CD4-positive, CD25-positive, alpha-beta regulatory T cell (primary cell): ENCODE results near the gene PHC2. TPM values are rescaled to one million over a fixed set of nuclear protein-coding genes. Genes with fewer than 3 reads are reported as not detected.

Experiments
- ATAC-seq, 2 donors: fragments of 150-1000 bp; cut with Tn5 transposase; one replicate each; pipeline ENCODE4 v1.10.0; 2021; ENCODE audit warnings: low read depth in 2 of 2, moderate number of reproducible peaks in 2 of 2, moderate library complexity in 1 of 2
- DNase-seq, 3 donors: peaks; one replicate each; pipeline versions ENCODE4 v3.0.0 to v3.0.0-alpha.2; 2012 to 2022; ENCODE audit warnings: mixed read lengths in 1 of 3
- H3K27ac ChIP-seq: one replicate; pipeline ENCODE4 v1.7.0; 2013; ENCODE audit warnings: mild to moderate bottlenecking, low read length; ENCODE audit not compliant: insufficient read depth, poor library complexity, severe bottlenecking
- H3K27me3 ChIP-seq: one replicate; pipeline ENCODE4 v1.7.0; 2013; ENCODE audit warnings: low read length; ENCODE audit not compliant: control insufficient read depth, insufficient read depth
- H3K36me3 ChIP-seq: one replicate; pipeline ENCODE4 v1.7.0; 2013; ENCODE audit warnings: mild to moderate bottlenecking, low read length, moderate library complexity; ENCODE audit not compliant: control insufficient read depth, insufficient read depth
- H3K4me1 ChIP-seq: 2 replicates; pipeline ENCODE4 v1.7.0; 2013; ENCODE audit warnings: mild to moderate bottlenecking, low read length; ENCODE audit not compliant: insufficient read depth, control insufficient read depth, poor library complexity, severe bottlenecking
- H3K4me3 ChIP-seq: one replicate; pipeline ENCODE4 v1.7.0; 2013; ENCODE audit warnings: low read depth, mild to moderate bottlenecking, low read length, moderate library complexity
- H3K9me3 ChIP-seq, 2 experiments: 1 replicate in 1 of 2; 2 replicates in 1 of 2; pipeline ENCODE4 v1.7.0; 2013; ENCODE audit warnings: low read length in 2 of 2, mild to moderate bottlenecking in 1 of 2, moderate library complexity in 1 of 2; ENCODE audit not compliant: control insufficient read depth in 2 of 2
- H3K27ac Mint-ChIP-seq, 3 donors: one replicate each; pipeline ENCODE4 v1.8.0; 2020 to 2022; ENCODE audit warnings: mild to moderate bottlenecking in 3 of 3, mixed read lengths in 3 of 3, moderate library complexity in 2 of 3
- H3K27me3 Mint-ChIP-seq: one replicate; pipeline ENCODE4 v1.8.0; 2022; ENCODE audit warnings: mild to moderate bottlenecking, mixed read lengths
- H3K36me3 Mint-ChIP-seq: one replicate; pipeline ENCODE4 v1.8.0; 2020; ENCODE audit warnings: mixed read lengths
- H3K4me1 Mint-ChIP-seq, 4 donors: one replicate each; pipeline ENCODE4 v1.8.0; 2020 to 2022; ENCODE audit warnings: mixed read lengths in 4 of 4, mild to moderate bottlenecking in 1 of 4
- H3K4me3 Mint-ChIP-seq, 4 donors: one replicate each; pipeline ENCODE4 v1.8.0; 2020 to 2022; ENCODE audit warnings: mild to moderate bottlenecking in 4 of 4, mixed read lengths in 4 of 4, moderate library complexity in 3 of 4
- H3K9me3 Mint-ChIP-seq, 7 donors: one replicate each; pipeline ENCODE4 v1.8.0; 2020 to 2022; ENCODE audit warnings: mixed read lengths in 7 of 7, mild to moderate bottlenecking in 3 of 7, moderate library complexity in 2 of 7
- polyA plus RNA-seq, 4 donors: library from polyadenylated mRNA; unstranded; fragments of 300-500 nt; fragmentation: Illumina TruSeq; gene quantifications; one replicate each; pipeline ENCODE4 v1.2.3, GENCODE V29; 2021
- total RNA-seq: library from RNA; stranded (reverse); gene quantifications from one replicate; pipeline ENCODE4 v1.2.3, GENCODE V29; 2022

PHC2 gene
- total and polyA plus RNA-seq, 5 donors from 2014 or later = 9.7 to 34.8 (median 20.7) TPM

GRCh38 chr1:33332881-33333280, 98.0 kb downstream of the PHC2 start:
- H3K9me3 ChIP-seq = no peaks in the 10 kb centered on the region
- peaks cover 57% of the 10 kb centered on the region for H3K36me3 ChIP-seq
- H3K27me3 ChIP-seq = no peaks in the 10 kb centered on the region
- Mint-ChIP-seq H3K4me3 (no peak overlapping the region), H3K4me1 (peaks cover 5 to 20% (median 10%) of the 10 kb centered on the region in 4 donors), H3K27me3 (peaks cover 4% of the 10 kb centered on the region), H3K9me3 (no peaks in the 10 kb centered on the region), H3K36me3 (peaks cover 38% of the 10 kb centered on the region), H3K27ac (peak overlapping the region in 1 of 3 donors; percentile 36)
- no peak overlapping the region for H3K27ac ChIP-seq
- no peak overlapping the region for H3K4me3 ChIP-seq
- no peak for ATAC-seq
- DNase-seq = no peak
- no peaks in the 10 kb centered on the region for H3K4me1 ChIP-seq

- Mint-ChIP-seq H3K27ac (peak overlapping the region in 1 of 3 donors; percentile 36), H3K36me3 (peaks cover 34% of the 10 kb centered on the region), H3K27me3 (peaks cover 4% of the 10 kb centered on the region), H3K9me3 (no peaks in the 10 kb centered on the region), H3K4me1 (peaks cover 5 to 17% (median 9%) of the 10 kb centered on the region in 4 donors), H3K4me3 (no peak overlapping the region)
- Histone ChIP-seq H3K27me3 (no peaks in the 10 kb centered on the region), H3K36me3 (peaks cover 62% of the 10 kb centered on the region), H3K9me3 (no peaks in the 10 kb centered on the region), H3K4me1 (no peaks in the 10 kb centered on the region), H3K4me3 (no peak overlapping the region), H3K27ac (no peak overlapping the region)
- no peak for ATAC-seq
- DNase-seq = no peak
Observed at GRCh38 chr1:33332357-33332789, 98.5 kb downstream of the PHC2 start.

GRCh38 chr1:33331444-33332356, 99.2 kb downstream of the PHC2 start:
- Mint-ChIP-seq H3K9me3 (no peaks in the 10 kb centered on the region), H3K36me3 (peaks cover 34% of the 10 kb centered on the region), H3K27me3 (peaks cover 4% of the 10 kb centered on the region), H3K4me1 (peaks cover 5 to 13% (median 9%) of the 10 kb centered on the region in 4 donors), H3K4me3 (no peak overlapping the region), H3K27ac (peak overlapping the region in 1 of 3 donors; percentile 69)
- Histone ChIP-seq H3K27ac (no peak overlapping the region), H3K4me3 (no peak overlapping the region), H3K9me3 (no peaks in the 10 kb centered on the region), H3K27me3 (no peaks in the 10 kb centered on the region), H3K36me3 (peaks cover 69% of the 10 kb centered on the region), H3K4me1 (no peaks in the 10 kb centered on the region)
- ATAC-seq (no peak), DNase-seq (no peak)

- ATAC-seq (no peak), DNase-seq (no peak)
- Histone ChIP-seq H3K4me1 (no peaks in the 10 kb centered on the region), H3K9me3 (no peaks in the 10 kb centered on the region), H3K27me3 (no peaks in the 10 kb centered on the region), H3K36me3 (peaks cover 77% of the 10 kb centered on the region), H3K4me3 (no peak overlapping the region), H3K27ac (no peak overlapping the region)
- no peaks in the 10 kb centered on the region for H3K9me3 Mint-ChIP-seq
- H3K27ac Mint-ChIP-seq = no peak overlapping the region
- H3K36me3 Mint-ChIP-seq = peaks cover 39% of the 10 kb centered on the region
- H3K4me3 Mint-ChIP-seq = no peak overlapping the region
- H3K4me1 Mint-ChIP-seq = peaks cover 5 to 11% (median 8%) of the 10 kb centered on the region in 4 donors
- peaks cover 4% of the 10 kb centered on the region for H3K27me3 Mint-ChIP-seq
Observed at GRCh38 chr1:33330906-33331305, 100.0 kb downstream of the PHC2 start.

- H3K4me3 ChIP-seq = no peak overlapping the region
- Mint-ChIP-seq H3K36me3 (peaks cover 42% of the 10 kb centered on the region), H3K27me3 (peaks cover 4% of the 10 kb centered on the region), H3K27ac (no peak overlapping the region), H3K4me1 (peaks cover 5 to 11% (median 6%) of the 10 kb centered on the region in 4 donors), H3K4me3 (no peak overlapping the region), H3K9me3 (no peaks in the 10 kb centered on the region)
- H3K4me1 ChIP-seq = no peaks in the 10 kb centered on the region
- H3K27me3 ChIP-seq = no peaks in the 10 kb centered on the region
- H3K27ac ChIP-seq = no peak overlapping the region
- ATAC-seq = no peak
- no peaks in the 10 kb centered on the region for H3K9me3 ChIP-seq
- no peak for DNase-seq
- peaks cover 81% of the 10 kb centered on the region for H3K36me3 ChIP-seq
Observed at GRCh38 chr1:33330361-33330890, 100.5 kb downstream of the PHC2 start.

GRCh38 chr1:33329600-33330305, 101.1 kb downstream of the PHC2 start:
- Histone ChIP-seq H3K9me3 (no peaks in the 10 kb centered on the region), H3K27ac (no peak overlapping the region), H3K4me1 (no peaks in the 10 kb centered on the region), H3K36me3 (peaks cover 88% of the 10 kb centered on the region), H3K27me3 (no peaks in the 10 kb centered on the region), H3K4me3 (no peak overlapping the region)
- Mint-ChIP-seq H3K36me3 (peaks cover 44% of the 10 kb centered on the region), H3K27ac (peak overlapping the region in 1 of 3 donors; percentile 58), H3K4me1 (peaks cover 0 to 5% (median 0%) of the 10 kb centered on the region in 4 donors), H3K9me3 (no peaks in the 10 kb centered on the region), H3K27me3 (peaks cover 4% of the 10 kb centered on the region), H3K4me3 (no peak overlapping the region)
- no peak for DNase-seq
- no peak for ATAC-seq

- H3K4me3 Mint-ChIP-seq = no peak overlapping the region
- Histone ChIP-seq H3K4me3 (no peak overlapping the region), H3K27me3 (no peaks in the 10 kb centered on the region), H3K4me1 (no peaks in the 10 kb centered on the region), H3K9me3 (no peaks in the 10 kb centered on the region), H3K36me3 (peaks cover 93% of the 10 kb centered on the region), H3K27ac (no peak overlapping the region)
- DNase-seq (no peak), ATAC-seq (no peak)
- peak overlapping the region in 1 of 3 donors; percentile 36 for H3K27ac Mint-ChIP-seq
- peaks cover 0 to 5% (median 0%) of the 10 kb centered on the region in 4 donors for H3K4me1 Mint-ChIP-seq
- peaks cover 44% of the 10 kb centered on the region for H3K36me3 Mint-ChIP-seq
- H3K27me3 Mint-ChIP-seq = peaks cover 4% of the 10 kb centered on the region
- no peaks in the 10 kb centered on the region for H3K9me3 Mint-ChIP-seq
Observed at GRCh38 chr1:33328817-33329216, 102.1 kb downstream of the PHC2 start.
